Mesendoderm (in vitro differentiated cells): Measurements from ENCODE around the gene INPP5J.

ENCODE experiments used
- DNase-seq: peaks from one replicate; pipeline ENCODE4 v3.0.0; 2013
- H2AK5ac ChIP-seq: 2 replicates; pipeline ENCODE4 v1.6.1; 2013; ENCODE audit warnings: low read length, inconsistent platforms
- H2BK120ac ChIP-seq: 2 replicates; pipeline ENCODE4 v1.6.1; 2013; ENCODE audit warnings: low read depth, mild to moderate bottlenecking, low read length, moderate library complexity, mixed read lengths
- H2BK15ac ChIP-seq: replicated peaks from 2 replicates; pipeline ENCODE4 v1.6.1; 2013; ENCODE audit warnings: low read depth, mild to moderate bottlenecking, moderate library complexity
- H2BK5ac ChIP-seq: 2 replicates; pipeline ENCODE4 v1.6.1; 2013; ENCODE audit warnings: low read length, inconsistent platforms
- H3K18ac ChIP-seq: 2 replicates; pipeline ENCODE4 v1.6.1; 2013; ENCODE audit warnings: mild to moderate bottlenecking, low read length, mixed read lengths
- H3K23ac ChIP-seq: one replicate; pipeline ENCODE4 v1.6.1; 2013; ENCODE audit warnings: low read length
- H3K27ac ChIP-seq: 2 replicates; pipeline ENCODE4 v1.5.1; 2013; ENCODE audit warnings: low read depth, mild to moderate bottlenecking, inconsistent platforms, low read length, moderate library complexity
- H3K27me3 ChIP-seq: 2 replicates; pipeline ENCODE4 v1.6.1; 2013; ENCODE audit warnings: low read length, control low read depth, mild to moderate bottlenecking, inconsistent platforms; ENCODE audit not compliant: insufficient read depth, poor library complexity
- H3K36me3 ChIP-seq: 2 replicates; pipeline ENCODE4 v1.6.1; 2013; ENCODE audit warnings: low read length, inconsistent platforms; ENCODE audit not compliant: control insufficient read depth, insufficient read depth
- H3K4ac ChIP-seq: one replicate; pipeline ENCODE4 v1.6.1; 2013; ENCODE audit warnings: low read depth, mild to moderate bottlenecking, low read length, moderate library complexity
- H3K4me1 ChIP-seq: 2 replicates; pipeline ENCODE4 v1.6.1; 2013; ENCODE audit warnings: low read depth, low read length, inconsistent platforms; ENCODE audit not compliant: control insufficient read depth
- H3K4me2 ChIP-seq: 2 replicates; pipeline ENCODE4 v1.6.1; 2013; ENCODE audit warnings: low read length
- H3K4me3 ChIP-seq: 2 replicates; pipeline ENCODE4 v1.5.1; 2013; ENCODE audit warnings: mild to moderate bottlenecking, low read length
- H3K56ac ChIP-seq: one replicate; pipeline ENCODE4 v1.6.1; 2013; ENCODE audit warnings: low read length
- H3K79me1 ChIP-seq: 2 replicates; pipeline ENCODE4 v1.6.1; 2013; ENCODE audit warnings: low read length, inconsistent platforms
- H3K79me2 ChIP-seq: 2 replicates; pipeline ENCODE4 v1.6.1; 2013; ENCODE audit warnings: mild to moderate bottlenecking, low read length; ENCODE audit not compliant: control insufficient read depth, insufficient read depth
- H3K9ac ChIP-seq: 2 replicates; pipeline ENCODE4 v1.6.1; 2013; ENCODE audit warnings: low read length, inconsistent platforms
- H4K5ac ChIP-seq: one replicate; pipeline ENCODE4 v1.6.1; 2013; ENCODE audit warnings: low read length
- H4K8ac ChIP-seq: one replicate; pipeline ENCODE4 v1.6.1; 2013; ENCODE audit warnings: low read depth, mild to moderate bottlenecking, control low read depth, low read length, moderate library complexity
- WGBS: extraction: QIAGEN DNeasy Blood & Tissue Kit; methylation state at CpG from one replicate; pipeline ENCODE4 v1.1.7; 2013; ENCODE audit warnings: low lambda C conversion rate, missing lambda C conversion rate; ENCODE audit not compliant: insufficient coverage; ENCODE audit errors: extremely low coverage; 5-methylcytosine and 5-hydroxymethylcytosine counted together

The INPP5J gene

GRCh38 chr22:31098632-31099110, 24.1 kb upstream of the INPP5J start:
- Histone ChIP-seq H3K4me2 (peak overlapping the region; percentile 12), H4K8ac (no peak overlapping the region), H3K36me3 (no peaks in the 10 kb centered on the region), H4K5ac (no peak overlapping the region), H3K18ac (no peak overlapping the region), H3K4ac (no peak overlapping the region), H2BK5ac (no peak overlapping the region), H3K79me2 (no peaks in the 10 kb centered on the region), H2AK5ac (no peak overlapping the region), H3K27me3 (no peaks in the 10 kb centered on the region), H3K27ac (no peak overlapping the region), H3K79me1 (no peaks in the 10 kb centered on the region), H2BK120ac (no peak overlapping the region), H3K56ac (peak overlapping the region; percentile 45), H2BK15ac (no peak overlapping the region), H3K4me3 (no peak overlapping the region), H3K23ac (no peak overlapping the region), H3K9ac (peak overlapping the region; percentile 49), H3K4me1 (peaks cover 2% of the 10 kb centered on the region)
- WGBS: no CpG with 5 or more reads among the region's 36 CpGs
- peak; percentile 81 for DNase-seq

GRCh38 chr22:31099386-31099785, 23.4 kb upstream of the INPP5J start:
- Histone ChIP-seq H3K23ac (no peak overlapping the region), H3K79me2 (no peaks in the 10 kb centered on the region), H3K56ac (no peak overlapping the region), H2BK15ac (no peak overlapping the region), H3K4me2 (no peak overlapping the region), H4K5ac (no peak overlapping the region), H3K9ac (no peak overlapping the region), H3K27me3 (no peaks in the 10 kb centered on the region), H2BK5ac (no peak overlapping the region), H3K27ac (no peak overlapping the region), H3K79me1 (no peaks in the 10 kb centered on the region), H4K8ac (no peak overlapping the region), H3K36me3 (no peaks in the 10 kb centered on the region), H2BK120ac (no peak overlapping the region), H3K4ac (no peak overlapping the region), H2AK5ac (no peak overlapping the region), H3K4me3 (no peak overlapping the region), H3K18ac (no peak overlapping the region), H3K4me1 (peaks cover 2% of the 10 kb centered on the region)
- WGBS: no CpG with 5 or more reads among the region's 6 CpGs
- no peak for DNase-seq

DNA sequence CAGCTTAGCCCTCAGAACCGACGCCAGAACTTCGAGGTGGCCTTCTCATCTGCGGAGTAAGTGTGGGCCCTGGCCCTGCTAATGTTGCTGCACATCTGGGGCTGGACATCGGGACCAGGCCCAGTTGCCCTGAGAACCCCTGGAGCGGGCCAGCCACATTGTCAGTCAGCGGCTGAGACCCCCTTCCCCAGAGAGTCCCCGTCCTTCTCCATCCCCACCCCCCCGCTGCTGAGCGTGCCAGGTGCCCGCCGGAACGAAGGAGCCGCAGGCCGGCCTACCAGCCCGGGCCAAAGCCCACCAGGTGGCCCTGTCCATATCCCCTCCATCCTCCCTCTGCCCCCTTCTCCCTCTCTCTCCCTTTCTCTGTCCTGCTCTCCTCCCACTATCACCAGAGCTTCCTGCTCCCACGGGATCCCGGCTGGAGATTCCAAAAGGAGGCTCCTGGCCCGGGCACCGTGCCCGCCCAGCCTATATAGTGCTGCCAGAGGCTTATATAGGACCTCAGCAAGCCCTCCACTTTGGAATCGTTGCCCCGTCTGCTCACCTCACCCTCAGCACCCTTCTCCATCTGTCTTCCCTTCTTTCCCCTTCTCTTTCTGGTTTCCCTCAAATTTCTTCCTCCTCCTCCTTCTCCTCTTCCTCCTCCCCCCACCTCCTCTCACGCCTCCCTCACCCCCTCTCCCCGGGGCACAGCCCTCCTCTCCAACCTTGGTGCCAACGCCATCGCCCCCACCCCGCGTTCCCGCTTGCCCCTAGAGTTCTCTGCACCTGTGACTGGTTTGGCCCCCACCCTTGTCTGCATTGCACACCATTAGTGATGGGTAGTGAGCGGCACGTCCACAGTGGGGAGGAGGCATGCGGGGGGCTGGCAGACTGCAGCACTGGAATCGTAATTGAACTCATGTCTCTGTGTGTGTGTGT, 22.7 kb upstream of the INPP5J start:
- H4K5ac ChIP-seq: no peak overlapping the region
- no peak overlapping the region for H3K27ac ChIP-seq
- no peaks in the 10 kb centered on the region for H3K36me3 ChIP-seq
- H3K9ac ChIP-seq: no peak overlapping the region
- peaks cover 2% of the 10 kb centered on the region for H3K4me1 ChIP-seq
- no peak overlapping the region for H3K18ac ChIP-seq
- no CpG with 5 or more reads among the region's 34 CpGs for WGBS
- no peak overlapping the region for H3K56ac ChIP-seq
- DNase-seq: no peak
- no peaks in the 10 kb centered on the region for H3K79me2 ChIP-seq
- H3K27me3 ChIP-seq: no peaks in the 10 kb centered on the region
- no peak overlapping the region for H4K8ac ChIP-seq
- H3K4me3 ChIP-seq: no peak overlapping the region
- no peak overlapping the region for H3K4me2 ChIP-seq
- no peak overlapping the region for H3K23ac ChIP-seq
- no peak overlapping the region for H2BK15ac ChIP-seq
- H2BK5ac ChIP-seq: no peak overlapping the region
- no peaks in the 10 kb centered on the region for H3K79me1 ChIP-seq
- H3K4ac ChIP-seq: no peak overlapping the region
- H2AK5ac ChIP-seq: no peak overlapping the region
- no peak overlapping the region for H2BK120ac ChIP-seq

DNA sequence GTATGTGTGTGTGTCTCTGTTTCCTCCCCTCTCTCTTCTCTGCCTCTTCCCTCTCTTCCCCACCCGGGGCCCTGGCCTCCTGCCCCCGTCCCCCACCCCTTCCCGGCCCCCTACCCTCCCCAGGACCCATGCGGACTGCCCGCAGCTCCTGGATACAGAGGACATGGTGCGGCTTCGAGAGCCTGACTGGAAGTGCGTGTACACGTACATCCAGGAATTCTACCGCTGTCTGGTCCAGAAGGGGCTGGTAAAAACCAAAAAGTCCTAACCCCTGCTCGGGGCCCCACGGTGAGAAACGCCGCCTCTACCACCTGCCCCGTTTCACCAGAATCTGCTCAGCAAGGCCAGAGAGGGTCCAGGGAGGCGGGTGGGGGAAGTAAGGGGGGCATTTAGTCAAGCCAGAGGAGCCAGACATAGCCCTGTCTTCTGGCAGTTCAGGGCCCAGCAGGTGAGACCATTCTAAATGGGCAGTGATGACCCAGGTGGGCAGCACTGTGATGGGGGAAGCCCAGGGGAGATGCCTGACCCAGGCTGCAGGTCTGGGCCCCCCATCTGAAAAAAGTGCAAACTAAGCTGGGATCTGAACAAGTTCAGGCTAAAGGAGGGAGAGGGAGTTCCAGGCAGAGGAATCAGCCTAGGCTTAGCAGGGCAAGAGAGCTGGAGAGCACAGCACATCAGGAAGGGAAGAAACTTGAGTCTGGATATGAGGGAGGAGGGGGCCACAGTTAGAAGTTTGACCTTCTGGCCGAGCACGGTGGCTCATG, 21.8 kb upstream of the INPP5J start:
- Histone ChIP-seq H3K27ac (no peak overlapping the region), H3K79me1 (no peaks in the 10 kb centered on the region), H2BK120ac (no peak overlapping the region), H3K4me3 (no peak overlapping the region), H3K79me2 (no peaks in the 10 kb centered on the region), H3K23ac (no peak overlapping the region), H3K4me2 (no peak overlapping the region), H3K27me3 (no peaks in the 10 kb centered on the region), H3K9ac (no peak overlapping the region), H3K4me1 (peaks cover 4% of the 10 kb centered on the region), H4K8ac (no peak overlapping the region), H2BK5ac (no peak overlapping the region), H4K5ac (no peak overlapping the region), H2AK5ac (no peak overlapping the region), H2BK15ac (no peak overlapping the region), H3K56ac (no peak overlapping the region), H3K4ac (no peak overlapping the region), H3K18ac (no peak overlapping the region), H3K36me3 (no peaks in the 10 kb centered on the region)
- WGBS: no CpG with 5 or more reads among the region's 18 CpGs
- no peak for DNase-seq

GRCh38 chr22:31102441-31103081, 20.2 kb upstream of the INPP5J start:
- no peaks in the 10 kb centered on the region for H3K79me1 ChIP-seq
- no peaks in the 10 kb centered on the region for H3K36me3 ChIP-seq
- H3K18ac ChIP-seq: no peak overlapping the region
- H3K4me3 ChIP-seq: no peak overlapping the region
- no peak overlapping the region for H3K4me2 ChIP-seq
- H3K4me1 ChIP-seq: peaks cover 4% of the 10 kb centered on the region
- no peak overlapping the region for H2BK120ac ChIP-seq
- peak; percentile 59 for DNase-seq
- no peak overlapping the region for H3K27ac ChIP-seq
- no peak overlapping the region for H2BK5ac ChIP-seq
- no peak overlapping the region for H4K8ac ChIP-seq
- no peaks in the 10 kb centered on the region for H3K27me3 ChIP-seq
- H3K23ac ChIP-seq: no peak overlapping the region
- no CpG with 5 or more reads among the region's 8 CpGs for WGBS
- H3K9ac ChIP-seq: no peak overlapping the region
- H2BK15ac ChIP-seq: no peak overlapping the region
- no peaks in the 10 kb centered on the region for H3K79me2 ChIP-seq
- no peak overlapping the region for H4K5ac ChIP-seq
- H3K56ac ChIP-seq: no peak overlapping the region
- no peak overlapping the region for H3K4ac ChIP-seq
- no peak overlapping the region for H2AK5ac ChIP-seq
